Measurements from ENCODE around the gene DAAM1.
A peak's percentile ranks its signal among the peaks of the same experiment; 100 is the strongest.

DAAM1 gene

GRCh38 chr14:59292028-59292427 lies 103.6 kb downstream of the DAAM1 start:
- no peak for DNase-seq (ENCODE audit: low spot score)

GRCh38 chr14:59292921-59293534 lies 104.6 kb downstream of the DAAM1 start:
- no peak for DNase-seq (ENCODE audit: low spot score)

- DNase-seq (ENCODE audit: low spot score) = peak; percentile 30
Observed at GRCh38 chr14:59293935-59294661, 105.6 kb downstream of the DAAM1 start.

- DNase-seq (ENCODE audit: low spot score) = peak; percentile 58
Observed at GRCh38 chr14:59294662-59294992, 106.2 kb downstream of the DAAM1 start.

- DNase-seq (ENCODE audit: low spot score) = no peak
Observed at GRCh38 chr14:59295951-59296350, 107.5 kb downstream of the DAAM1 start.

- no peak for DNase-seq (ENCODE audit: low spot score)
Observed at GRCh38 chr14:59296508-59296907, 108.0 kb downstream of the DAAM1 start.

- no peak for DNase-seq (ENCODE audit: low spot score)
Observed at GRCh38 chr14:59297071-59297776, 108.8 kb downstream of the DAAM1 start.

GRCh38 chr14:59299731-59300130 lies 111.3 kb downstream of the DAAM1 start:
- DNase-seq (ENCODE audit: low spot score) = no peak

- no peak for DNase-seq (ENCODE audit: low spot score)
Observed at GRCh38 chr14:59301354-59301753, 112.9 kb downstream of the DAAM1 start.

- DNase-seq (ENCODE audit: low spot score) = no peak
Observed at GRCh38 chr14:59302313-59302712, 113.8 kb downstream of the DAAM1 start.

GRCh38 chr14:59303216-59303615 lies 114.7 kb downstream of the DAAM1 start:
- peak; percentile 27 for DNase-seq (ENCODE audit: low spot score)

- DNase-seq (ENCODE audit: low spot score) = peak; percentile 44
Observed at GRCh38 chr14:59305231-59305630, 116.8 kb downstream of the DAAM1 start.

- peak; percentile 25 for DNase-seq (ENCODE audit: low spot score)
Observed at GRCh38 chr14:59305836-59306555, 117.5 kb downstream of the DAAM1 start.

- DNase-seq (ENCODE audit: low spot score) = no peak
Observed at GRCh38 chr14:59306775-59307174, 118.3 kb downstream of the DAAM1 start.

- DNase-seq (ENCODE audit: low spot score) = no peak
Observed at GRCh38 chr14:59308086-59308485, 119.6 kb downstream of the DAAM1 start.

- DNase-seq (ENCODE audit: low spot score) = no peak
Observed at GRCh38 chr14:59308673-59309072, 120.2 kb downstream of the DAAM1 start.

GRCh38 chr14:59309291-59309900 lies 120.9 kb downstream of the DAAM1 start:
- DNase-seq (ENCODE audit: low spot score) = no peak

GRCh38 chr14:59310633-59311032 lies 122.2 kb downstream of the DAAM1 start:
- no peak for DNase-seq (ENCODE audit: low spot score)

GRCh38 chr14:59311723-59312122 lies 123.3 kb downstream of the DAAM1 start:
- DNase-seq (ENCODE audit: low spot score) = no peak

GRCh38 chr14:59313144-59313651 lies 124.7 kb downstream of the DAAM1 start:
- no peak for DNase-seq (ENCODE audit: low spot score)

GRCh38 chr14:59313658-59314608 lies 125.5 kb downstream of the DAAM1 start:
- no peak for DNase-seq (ENCODE audit: low spot score)

All from AG20443 (cell line).